Ishikawa (cell line): ENCODE results near the gene GNAI1.

Experiments
- CEBPB ChIP-seq: IDR thresholded peaks from 2 replicates; pipeline ENCODE4 v1.6.1; 2012
- CREB1 ChIP-seq: IDR thresholded peaks from 2 replicates; pipeline ENCODE4 v1.6.1; 2012; ENCODE audit warnings: low read depth
- EGR1 ChIP-seq: IDR thresholded peaks from 2 replicates; pipeline ENCODE4 v1.6.1; 2012
- EP300 ChIP-seq: IDR thresholded peaks from 2 replicates; pipeline ENCODE4 v1.6.1; 2012; ENCODE audit warnings: borderline replicate concordance
- FOXM1 ChIP-seq: IDR thresholded peaks from 2 replicates; pipeline ENCODE4 v1.6.1; 2012; ENCODE audit warnings: low read depth, borderline replicate concordance
- NFIC ChIP-seq: IDR thresholded peaks from 2 replicates; pipeline ENCODE4 v1.6.1; 2012
- RAD21 ChIP-seq: IDR thresholded peaks from 2 replicates; pipeline ENCODE4 v1.6.1; 2012; ENCODE audit warnings: low read depth
- TAF1 ChIP-seq: IDR thresholded peaks from 2 replicates; pipeline ENCODE4 v1.6.1; 2012; ENCODE audit warnings: low read depth, mild to moderate bottlenecking
- TCF12 ChIP-seq: IDR thresholded peaks from 2 replicates; pipeline ENCODE4 v1.6.1; 2012; ENCODE audit warnings: low read depth
- TEAD4 ChIP-seq: IDR thresholded peaks from 2 replicates; pipeline ENCODE4 v1.6.1; 2012
- YY1 ChIP-seq: IDR thresholded peaks from 2 replicates; pipeline ENCODE4 v1.6.1; 2012; ENCODE audit warnings: low read depth
- ZBTB7A ChIP-seq: IDR thresholded peaks from 2 replicates; pipeline ENCODE4 v1.6.1; 2012; ENCODE audit warnings: low read depth
- TF ChIP-seq, protein P1 (sequence below): IDR thresholded peaks from 2 replicates; pipeline ENCODE4 v1.6.1; 2012; ENCODE audit warnings: low read depth, mild to moderate bottlenecking
- TF ChIP-seq, protein P2 (sequence below): IDR thresholded peaks from 2 replicates; pipeline ENCODE4 v1.6.1; 2012
- TF ChIP-seq, protein P3 (sequence below): IDR thresholded peaks from 2 replicates; pipeline ENCODE4 v1.6.1; 2012

GNAI1 gene

DNA sequence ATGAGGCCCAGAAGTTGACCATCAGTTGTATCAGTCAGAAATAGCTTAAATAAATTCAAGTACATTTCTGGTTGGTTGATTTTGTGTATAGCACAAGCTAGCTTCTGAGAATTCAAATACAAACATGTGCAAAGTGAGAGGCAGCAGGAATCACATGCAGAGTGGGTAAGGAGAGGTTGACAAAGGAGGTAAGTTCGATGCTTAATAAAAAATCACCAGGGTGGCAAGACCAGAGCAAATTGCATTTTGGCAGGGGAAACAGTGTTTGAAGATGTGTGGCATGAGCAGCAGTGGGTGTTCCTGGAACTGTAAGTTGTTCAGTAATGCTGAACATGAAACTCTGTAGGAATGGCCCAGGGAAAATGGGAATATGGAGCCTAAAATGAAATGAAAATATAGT lies 52.6 kb downstream of the GNAI1 start:
- TF ChIP-seq NFIC (no peak), TAF1 (no peak), TEAD4 (no peak), CREB1 (no peak), TCF12 (no peak), RAD21 (no peak), EP300 (no peak), YY1 (no peak)
- TF ChIP-seq, protein P1, sequence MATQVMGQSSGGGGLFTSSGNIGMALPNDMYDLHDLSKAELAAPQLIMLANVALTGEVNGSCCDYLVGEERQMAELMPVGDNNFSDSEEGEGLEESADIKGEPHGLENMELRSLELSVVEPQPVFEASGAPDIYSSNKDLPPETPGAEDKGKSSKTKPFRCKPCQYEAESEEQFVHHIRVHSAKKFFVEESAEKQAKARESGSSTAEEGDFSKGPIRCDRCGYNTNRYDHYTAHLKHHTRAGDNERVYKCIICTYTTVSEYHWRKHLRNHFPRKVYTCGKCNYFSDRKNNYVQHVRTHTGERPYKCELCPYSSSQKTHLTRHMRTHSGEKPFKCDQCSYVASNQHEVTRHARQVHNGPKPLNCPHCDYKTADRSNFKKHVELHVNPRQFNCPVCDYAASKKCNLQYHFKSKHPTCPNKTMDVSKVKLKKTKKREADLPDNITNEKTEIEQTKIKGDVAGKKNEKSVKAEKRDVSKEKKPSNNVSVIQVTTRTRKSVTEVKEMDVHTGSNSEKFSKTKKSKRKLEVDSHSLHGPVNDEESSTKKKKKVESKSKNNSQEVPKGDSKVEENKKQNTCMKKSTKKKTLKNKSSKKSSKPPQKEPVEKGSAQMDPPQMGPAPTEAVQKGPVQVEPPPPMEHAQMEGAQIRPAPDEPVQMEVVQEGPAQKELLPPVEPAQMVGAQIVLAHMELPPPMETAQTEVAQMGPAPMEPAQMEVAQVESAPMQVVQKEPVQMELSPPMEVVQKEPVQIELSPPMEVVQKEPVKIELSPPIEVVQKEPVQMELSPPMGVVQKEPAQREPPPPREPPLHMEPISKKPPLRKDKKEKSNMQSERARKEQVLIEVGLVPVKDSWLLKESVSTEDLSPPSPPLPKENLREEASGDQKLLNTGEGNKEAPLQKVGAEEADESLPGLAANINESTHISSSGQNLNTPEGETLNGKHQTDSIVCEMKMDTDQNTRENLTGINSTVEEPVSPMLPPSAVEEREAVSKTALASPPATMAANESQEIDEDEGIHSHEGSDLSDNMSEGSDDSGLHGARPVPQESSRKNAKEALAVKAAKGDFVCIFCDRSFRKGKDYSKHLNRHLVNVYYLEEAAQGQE: no peak
- TF ChIP-seq, protein P2, sequence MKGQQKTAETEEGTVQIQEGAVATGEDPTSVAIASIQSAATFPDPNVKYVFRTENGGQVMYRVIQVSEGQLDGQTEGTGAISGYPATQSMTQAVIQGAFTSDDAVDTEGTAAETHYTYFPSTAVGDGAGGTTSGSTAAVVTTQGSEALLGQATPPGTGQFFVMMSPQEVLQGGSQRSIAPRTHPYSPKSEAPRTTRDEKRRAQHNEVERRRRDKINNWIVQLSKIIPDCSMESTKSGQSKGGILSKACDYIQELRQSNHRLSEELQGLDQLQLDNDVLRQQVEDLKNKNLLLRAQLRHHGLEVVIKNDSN: no peak

DNA sequence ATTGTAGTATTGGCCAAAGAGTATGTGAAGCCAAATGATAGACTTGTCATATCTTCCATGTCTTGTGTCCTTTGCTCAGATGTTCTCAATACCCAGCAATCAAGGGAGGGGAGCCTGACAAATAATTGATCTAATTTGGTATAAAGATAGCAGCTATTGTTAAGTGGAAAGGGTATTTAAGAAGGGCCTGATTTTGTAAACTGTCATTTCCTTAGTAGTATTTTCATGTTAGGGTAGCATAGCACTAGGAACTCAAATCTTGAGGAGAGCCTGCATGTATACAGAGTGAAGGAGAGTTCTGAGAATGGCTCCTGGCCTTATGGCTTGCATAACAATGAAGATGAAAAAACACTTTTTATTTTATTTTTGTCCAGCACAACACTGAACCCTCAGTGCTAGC lies 53.1 kb downstream of the GNAI1 start:
- TF ChIP-seq, protein P1: no peak
- TF ChIP-seq EP300 (no peak), TAF1 (no peak), EGR1 (no peak), FOXM1 (no peak), CEBPB (no peak), CREB1 (no peak), ZBTB7A (no peak), TEAD4 (no peak), YY1 (no peak), RAD21 (no peak), TCF12 (no peak), NFIC (no peak)
- TF ChIP-seq, protein P3, sequence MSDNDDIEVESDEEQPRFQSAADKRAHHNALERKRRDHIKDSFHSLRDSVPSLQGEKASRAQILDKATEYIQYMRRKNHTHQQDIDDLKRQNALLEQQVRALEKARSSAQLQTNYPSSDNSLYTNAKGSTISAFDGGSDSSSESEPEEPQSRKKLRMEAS: no peak
- TF ChIP-seq, protein P2: no peak

DNA sequence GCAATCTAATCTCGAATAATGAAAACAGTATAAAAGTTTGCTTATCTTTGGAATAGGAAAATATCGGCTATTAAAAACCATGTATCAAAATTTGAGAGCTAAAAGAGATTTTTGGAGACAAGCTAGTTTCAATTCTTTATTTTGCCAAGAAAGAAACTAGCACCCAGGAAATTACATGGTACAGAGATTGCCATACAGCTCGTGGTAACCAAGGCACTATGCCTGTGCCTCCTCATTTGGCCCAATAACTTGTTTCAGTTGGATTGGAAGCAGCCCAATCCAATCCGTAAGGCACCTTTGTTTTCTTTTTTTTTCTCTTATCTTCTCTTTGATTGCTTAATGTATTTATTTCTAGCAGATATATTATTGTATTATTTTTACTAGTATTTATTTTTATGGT lies 55.0 kb downstream of the GNAI1 start:
- no peak for TF ChIP-seq TCF12
- TF ChIP-seq YY1: no peak
- TF ChIP-seq, protein P3: no peak

DNA sequence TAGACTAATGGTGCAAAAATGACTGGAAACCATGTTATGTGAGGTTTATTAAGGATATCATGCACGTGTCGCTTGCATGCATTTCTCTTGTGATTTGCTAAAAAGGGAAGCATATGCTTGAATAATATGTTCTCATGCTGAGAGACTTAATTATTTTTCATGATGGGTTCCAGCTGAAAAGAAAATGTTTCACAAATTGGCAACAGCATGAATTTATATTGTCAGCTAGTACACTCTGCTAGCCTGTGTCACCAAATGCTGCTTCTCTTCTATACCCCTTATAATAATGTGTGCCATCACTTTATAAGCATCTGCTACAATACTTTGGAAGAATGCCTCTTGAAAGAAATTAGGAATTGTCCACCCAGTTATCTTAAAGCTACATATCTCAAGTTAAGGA lies 63.0 kb downstream of the GNAI1 start:
- no peak for TF ChIP-seq TCF12
- no peak for TF ChIP-seq TAF1
- no peak for TF ChIP-seq YY1
- TF ChIP-seq, protein P2: no peak
- TF ChIP-seq RAD21: no peak
- no peak for TF ChIP-seq NFIC
- TF ChIP-seq, protein P3: no peak
- no peak for TF ChIP-seq TEAD4
- TF ChIP-seq, protein P1: no peak
- no peak for TF ChIP-seq EP300

DNA sequence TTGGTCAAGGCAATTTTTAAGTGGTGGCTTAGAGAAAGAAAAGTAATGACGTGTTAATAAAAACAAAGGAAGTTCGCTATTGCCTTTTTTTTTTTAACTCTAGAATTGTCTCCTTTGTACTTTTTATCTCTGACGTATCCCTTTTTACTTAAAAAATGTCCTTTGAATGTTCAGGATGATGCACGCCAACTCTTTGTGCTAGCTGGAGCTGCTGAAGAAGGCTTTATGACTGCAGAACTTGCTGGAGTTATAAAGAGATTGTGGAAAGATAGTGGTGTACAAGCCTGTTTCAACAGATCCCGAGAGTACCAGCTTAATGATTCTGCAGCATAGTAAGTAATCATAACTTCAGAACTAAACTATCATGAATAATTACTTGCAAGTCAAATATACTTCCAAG lies 64.4 kb downstream of the GNAI1 start:
- TF ChIP-seq CREB1 (no peak), FOXM1 (no peak), RAD21 (no peak)
- TF ChIP-seq, protein P2: no peak
